GM18907 (cell line): ENCODE measurements around the gene MAGEB5.
"Not testable (repeated sequence)": the region's sequence is repeated elsewhere in the genome, so short reads cannot be mapped to it uniquely, and the experiment has no call there.

Source experiments
- ATAC-seq: cut with Tn5 transposase; IDR thresholded peaks from one replicate; pipeline ENCODE4 v1.9.1; 2021; ENCODE audit warnings: mild to moderate bottlenecking, moderate library complexity; ENCODE audit not compliant: unreplicated experiment

Gene MAGEB5, protein sequence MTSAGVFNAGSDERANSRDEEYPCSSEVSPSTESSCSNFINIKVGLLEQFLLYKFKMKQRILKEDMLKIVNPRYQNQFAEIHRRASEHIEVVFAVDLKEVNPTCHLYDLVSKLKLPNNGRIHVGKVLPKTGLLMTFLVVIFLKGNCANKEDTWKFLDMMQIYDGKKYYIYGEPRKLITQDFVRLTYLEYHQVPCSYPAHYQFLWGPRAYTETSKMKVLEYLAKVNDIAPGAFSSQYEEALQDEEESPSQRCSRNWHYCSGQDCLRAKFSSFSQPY

GRCh38 chrX:26215869-26216268 is at the start of gene MAGEB5:
TSS of gene MAGEB5 (plus strand) at chrX:26216169. CDS start at chrX:26217302, 1,133 bp downstream.
- ATAC-seq = no peak

DNA sequence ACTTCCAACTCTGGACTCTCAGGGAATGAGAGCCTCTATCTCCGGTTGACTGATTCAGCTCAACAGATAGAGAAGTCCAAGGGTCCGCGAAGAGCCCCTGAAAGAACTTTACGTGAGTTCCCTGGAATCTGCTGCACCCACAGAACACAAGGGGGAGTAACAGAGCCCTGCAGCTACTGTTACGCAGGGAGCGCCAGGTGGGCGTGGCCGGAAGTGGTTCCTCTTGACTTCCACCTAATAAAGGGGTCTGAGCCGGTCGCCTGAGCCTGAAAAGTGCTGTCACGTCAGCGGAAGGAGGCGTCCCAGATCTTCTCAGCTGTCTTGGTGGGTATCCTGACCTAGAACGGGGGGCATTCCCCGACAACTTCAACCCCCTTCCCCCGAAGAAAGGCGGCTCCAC is 23.8 kb upstream of the MAGEB5 start, which contains the start of gene MAGEB6:
TSS of gene MAGEB6 (plus strand) at position 237 of the 400 bp plus-strand sequence. CDS start 1,407 bp downstream, outside the sequence.
- ATAC-seq = no peak

DNA sequence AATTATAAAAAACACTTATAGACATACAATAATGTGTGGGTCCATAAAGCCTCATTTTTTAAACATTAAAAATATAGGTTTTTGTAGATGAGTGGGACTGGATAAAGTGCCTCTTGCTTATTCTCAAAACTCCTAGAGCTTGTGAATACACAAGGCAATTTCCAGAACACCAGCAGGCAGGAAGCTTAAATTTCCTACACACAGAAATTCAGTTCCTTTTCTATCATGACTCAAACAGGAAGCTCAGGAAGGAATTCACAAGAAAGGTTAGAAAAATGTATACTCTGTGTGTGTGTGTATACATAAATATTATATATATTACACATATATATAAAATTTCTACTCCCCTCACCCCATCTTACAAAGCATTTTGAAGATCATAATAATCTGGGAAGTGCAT is 12.4 kb upstream of the MAGEB5 start:
- no peak for ATAC-seq

DNA sequence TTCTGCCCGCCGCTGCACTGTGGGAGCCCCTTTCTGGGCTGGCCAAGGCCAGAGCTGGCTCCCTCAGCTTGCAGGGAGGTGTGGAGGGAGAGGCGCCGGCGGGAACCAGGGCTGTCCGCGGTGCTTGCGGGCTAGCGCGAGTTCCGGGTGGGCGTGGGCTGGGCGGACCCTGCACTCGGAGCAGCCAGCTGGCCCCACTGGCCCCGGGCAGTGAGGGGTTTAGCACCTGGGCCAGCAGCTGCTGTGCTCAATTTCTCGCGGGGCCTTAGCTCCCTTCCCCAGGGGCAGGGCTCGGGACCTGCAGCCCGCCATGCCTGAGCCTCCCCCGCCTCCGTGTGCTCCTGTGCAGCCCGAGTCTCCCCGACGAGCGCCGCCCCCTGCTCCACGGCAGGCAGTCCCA is 11.3 kb upstream of the MAGEB5 start:
- not testable (repeated sequence) for ATAC-seq

GRCh38 chrX:26208012-26208411 is 8.0 kb upstream of the MAGEB5 start:
- ATAC-seq = no peak

GRCh38 chrX:26219351-26219750 is 3.4 kb downstream of the MAGEB5 start:
- no peak for ATAC-seq

DNA sequence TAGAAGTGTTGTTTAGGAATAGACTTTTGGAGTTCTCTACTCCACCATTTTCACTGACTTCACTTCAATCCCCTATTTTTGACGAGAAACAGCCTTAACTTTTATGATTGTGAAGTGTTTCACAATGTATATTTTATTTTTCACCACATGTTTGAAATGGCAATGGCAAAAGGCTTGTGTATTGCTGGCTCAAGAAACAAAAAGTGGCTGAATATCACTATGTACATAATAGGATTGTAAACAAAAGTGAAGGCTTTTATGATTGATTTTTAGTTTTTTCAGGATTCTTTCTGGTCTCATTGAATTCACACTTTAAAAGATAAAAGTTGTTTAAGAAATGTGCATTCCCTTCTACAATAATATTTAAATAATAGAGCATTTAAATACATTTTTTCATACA is 18.2 kb downstream of the MAGEB5 start:
- ATAC-seq = no peak

DNA sequence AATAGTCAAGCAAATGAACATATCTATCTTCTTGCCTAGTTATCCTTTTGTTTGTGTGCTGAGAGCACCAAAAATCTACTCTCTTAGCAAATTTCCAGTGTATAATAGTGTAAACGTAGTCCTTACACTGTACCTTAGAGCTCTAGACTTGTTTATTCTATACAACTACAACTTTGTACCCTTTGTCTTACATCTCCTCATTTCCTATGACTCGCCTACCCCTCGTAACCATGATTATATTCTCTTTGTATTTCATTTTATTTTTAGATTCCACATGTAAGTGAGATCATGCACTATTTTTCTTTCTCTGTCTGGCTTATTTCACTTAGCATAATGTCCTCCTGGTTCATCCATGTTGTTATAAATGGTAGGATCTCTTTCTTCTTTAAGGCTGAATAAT is 37.6 kb downstream of the MAGEB5 start:
- ATAC-seq = no peak

- ATAC-seq = no peak
Observed at GRCh38 chrX:26254436-26254835, 38.5 kb downstream of the MAGEB5 start.

GRCh38 chrX:26262121-26262523 is 46.2 kb downstream of the MAGEB5 start:
- ATAC-seq = no peak
